Heart left ventricle (tissue), 13 donors: ENCODE measurements around the gene MYCL.

ENCODE experiments used
- POLR2A ChIP-seq, 2 donors: fragments of 450-650 bp; IDR thresholded peaks; one replicate each; pipeline ENCODE4 v1.6.1; 2017; ENCODE audit warnings: antibody characterized with exemption in 2 of 2, mild to moderate bottlenecking in 2 of 2, moderate library complexity in 2 of 2
- TF ChIP-seq, protein P1 (sequence below), 12 donors: fragments of 200-600 bp; sonication (generic) in 4 of 12; IDR thresholded peaks; one replicate each; pipeline versions ENCODE4 v1.5.0 to v1.8.0; 2018 to 2022; ENCODE audit warnings: antibody characterized with exemption in 12 of 12, mild to moderate bottlenecking in 5 of 12
- donor health status: ischemic (EF 13 %, LVEDD 7.1; RV severe dilation, severe dysfunction).
- donor health status: DM: no; HTN: yes; CAD: no.
- donor health status: DM: no; HTN: no; CAD: no.
- donor health status: ischemic (EF 25% LVEDD 6.9; RV normal size, moderate dysfunction).
- donor health status: ischemic (EF 25% LVEDD 5.7; RV mildly dilated, moderate dysfunction).
- donor health status: ischemic (EF 35%, LVEDD 5.7; RV mildly dilated, moderate dysfunction).
- donor health status: nonischemic (EF 11% LVEDD 7.7; RV severe dilation, severe dysfunction).
- donor health status: DM: yes; HTN: yes; CAD: no.
- donor health status: PGD.
- donor health status: ischemic (EF 29% LVEDD 5.4; RV normal size, mild dysfunction).
- donor health status: nonischemic (EF 23%, LVEDD 6.1; RV moderate dilation, normal function).

DNA sequence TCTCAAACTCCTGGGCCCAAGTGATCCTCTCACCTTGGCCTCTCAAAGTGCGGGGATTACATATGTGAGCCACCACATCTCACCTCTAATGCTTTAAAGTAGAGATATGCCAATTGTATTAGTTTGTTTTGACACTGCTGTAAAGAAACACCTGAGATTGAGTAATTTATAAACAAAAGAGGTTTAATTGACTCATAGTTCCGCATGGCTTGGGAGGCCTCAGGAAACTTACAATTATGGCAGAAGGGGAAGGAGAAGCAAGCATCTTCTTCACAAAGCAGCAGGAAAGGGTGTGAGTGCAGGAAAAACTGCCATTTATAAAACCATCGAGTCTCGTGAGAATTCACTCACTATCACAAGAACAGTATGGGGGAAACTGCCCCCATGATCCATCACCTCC lies 3.5 kb upstream of the MYCL start:
- no peak for TF ChIP-seq POLR2A (IDR thresholded peaks at IDR 0.05)
- TF ChIP-seq, protein P1, sequence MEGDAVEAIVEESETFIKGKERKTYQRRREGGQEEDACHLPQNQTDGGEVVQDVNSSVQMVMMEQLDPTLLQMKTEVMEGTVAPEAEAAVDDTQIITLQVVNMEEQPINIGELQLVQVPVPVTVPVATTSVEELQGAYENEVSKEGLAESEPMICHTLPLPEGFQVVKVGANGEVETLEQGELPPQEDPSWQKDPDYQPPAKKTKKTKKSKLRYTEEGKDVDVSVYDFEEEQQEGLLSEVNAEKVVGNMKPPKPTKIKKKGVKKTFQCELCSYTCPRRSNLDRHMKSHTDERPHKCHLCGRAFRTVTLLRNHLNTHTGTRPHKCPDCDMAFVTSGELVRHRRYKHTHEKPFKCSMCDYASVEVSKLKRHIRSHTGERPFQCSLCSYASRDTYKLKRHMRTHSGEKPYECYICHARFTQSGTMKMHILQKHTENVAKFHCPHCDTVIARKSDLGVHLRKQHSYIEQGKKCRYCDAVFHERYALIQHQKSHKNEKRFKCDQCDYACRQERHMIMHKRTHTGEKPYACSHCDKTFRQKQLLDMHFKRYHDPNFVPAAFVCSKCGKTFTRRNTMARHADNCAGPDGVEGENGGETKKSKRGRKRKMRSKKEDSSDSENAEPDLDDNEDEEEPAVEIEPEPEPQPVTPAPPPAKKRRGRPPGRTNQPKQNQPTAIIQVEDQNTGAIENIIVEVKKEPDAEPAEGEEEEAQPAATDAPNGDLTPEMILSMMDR (IDR thresholded peaks at IDR 0.05): no peak
